GM21447 (cell line): ENCODE data around the gene RAI1.

Experiments used
- ATAC-seq: cut with Tn5 transposase; IDR thresholded peaks from one replicate; pipeline ENCODE4 v1.9.1; 2021; ENCODE audit not compliant: unreplicated experiment

The RAI1 gene

GRCh38 chr17:17745476-17746455 is 64.5 kb downstream of the RAI1 start:
- no peak for ATAC-seq

- ATAC-seq: no peak
These were observed 66.9 kb downstream of the RAI1 start for GRCh38 chr17:17748179-17748578.

DNA sequence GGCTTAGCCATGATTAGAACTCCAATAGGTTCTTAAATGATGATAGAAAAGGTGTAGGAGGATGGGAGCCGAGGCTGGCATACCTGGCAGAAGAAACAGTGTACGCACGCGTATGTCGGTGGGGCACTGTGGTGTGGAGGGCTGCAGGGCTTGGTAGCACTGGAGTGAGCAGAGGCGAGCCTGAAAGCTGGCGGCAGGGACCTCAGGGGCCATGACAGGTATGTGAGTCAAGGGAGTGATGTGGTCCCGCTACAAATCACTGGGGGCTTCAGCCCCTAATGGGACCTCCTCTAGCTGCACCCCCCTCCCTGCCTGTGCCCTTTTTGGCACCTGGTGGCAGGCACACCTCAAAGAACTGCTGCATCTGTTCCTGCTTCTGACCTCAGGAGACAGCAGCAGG is 67.3 kb downstream of the RAI1 start:
- no peak for ATAC-seq

DNA sequence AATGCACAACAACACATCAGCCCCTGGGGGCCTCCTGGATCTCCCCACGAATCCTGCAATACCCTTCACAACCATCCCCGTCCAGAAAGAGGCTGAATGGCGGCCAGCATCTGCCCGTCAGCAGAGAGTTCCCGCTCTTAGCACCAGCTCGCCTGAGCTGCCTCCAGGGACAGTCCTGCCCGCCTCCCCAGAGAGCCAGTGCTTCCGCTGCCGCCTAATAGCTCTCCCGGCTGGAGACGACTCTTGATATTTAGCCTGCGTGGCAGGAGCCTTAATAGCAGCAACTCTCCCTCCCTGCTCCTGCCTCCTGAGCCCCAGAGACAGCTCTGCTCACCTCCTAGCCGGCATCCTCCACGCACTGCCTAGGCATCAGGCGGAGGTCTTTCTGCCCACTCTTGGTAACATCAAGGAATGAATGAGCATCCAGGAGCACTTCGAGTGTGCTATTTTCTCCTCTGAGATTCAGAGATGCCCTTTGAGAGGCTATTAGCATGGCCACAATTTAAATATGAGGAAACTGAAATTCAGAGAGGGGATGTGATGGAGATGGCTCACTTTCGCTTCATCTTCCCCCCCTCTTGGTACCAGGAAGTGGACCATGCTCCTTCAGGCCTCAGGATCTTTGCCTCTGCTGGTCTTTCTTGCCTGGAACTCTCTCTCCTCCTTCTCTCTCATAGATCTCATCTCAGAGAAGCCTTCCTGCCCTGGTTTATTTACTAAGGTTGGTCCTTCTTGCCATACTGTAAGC is 67.9 kb downstream of the RAI1 start:
- ATAC-seq: no peak

- ATAC-seq: no peak
These were observed 68.7 kb downstream of the RAI1 start for GRCh38 chr17:17749921-17750320.

DNA sequence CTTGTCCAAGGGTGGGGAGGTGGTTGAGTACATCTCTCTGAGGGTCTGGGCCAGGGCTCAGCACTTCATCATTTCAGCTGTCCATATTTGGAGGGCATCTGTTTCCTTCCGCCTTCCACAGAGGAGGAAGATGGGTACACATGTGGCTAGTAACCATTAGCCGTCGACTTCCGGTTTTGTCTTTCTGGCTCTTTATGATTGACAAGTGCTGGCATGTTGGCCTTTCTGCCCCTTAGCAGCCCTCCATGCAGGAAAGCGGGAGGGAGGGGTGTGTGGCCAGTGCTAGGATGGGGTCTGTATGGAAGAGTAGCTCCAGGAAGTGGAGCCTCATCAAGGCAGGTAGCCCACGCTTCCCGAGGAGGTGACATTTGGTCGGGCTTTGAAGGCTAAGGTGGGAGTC is 69.6 kb downstream of the RAI1 start:
- ATAC-seq: no peak

GRCh38 chr17:17751489-17752088 is 70.3 kb downstream of the RAI1 start:
- ATAC-seq: peak; percentile 1

- ATAC-seq: peak; percentile 78
These were observed 71.0 kb downstream of the RAI1 start for GRCh38 chr17:17752089-17752820.

GRCh38 chr17:17752821-17753321 is 71.6 kb downstream of the RAI1 start:
- no peak for ATAC-seq

GRCh38 chr17:17754719-17755686 is 73.7 kb downstream of the RAI1 start:
- ATAC-seq: no peak

- no peak for ATAC-seq
These were observed 74.5 kb downstream of the RAI1 start for GRCh38 chr17:17755715-17756114.

DNA sequence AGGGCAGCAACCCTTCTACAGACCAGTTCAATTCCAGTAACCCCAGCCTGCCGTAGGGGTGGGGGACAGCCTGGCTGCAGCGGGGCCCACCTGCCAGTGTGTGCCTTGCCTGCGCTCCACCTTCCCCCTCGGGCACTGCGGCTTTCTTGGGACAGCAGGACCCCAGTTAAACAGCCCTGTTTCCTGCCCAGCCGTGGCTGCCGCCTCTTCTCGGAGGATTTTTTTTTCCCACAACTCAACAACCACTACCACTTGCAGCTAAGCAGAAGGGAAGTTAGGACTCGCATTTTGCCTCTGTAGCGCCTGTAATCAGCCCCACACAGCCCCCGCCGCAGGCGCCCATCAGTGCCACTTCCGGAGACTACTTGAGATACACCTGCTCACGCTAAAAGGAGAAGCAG is 76.1 kb downstream of the RAI1 start:
- no peak for ATAC-seq

GRCh38 chr17:17757956-17758845 is 76.9 kb downstream of the RAI1 start:
- no peak for ATAC-seq

DNA sequence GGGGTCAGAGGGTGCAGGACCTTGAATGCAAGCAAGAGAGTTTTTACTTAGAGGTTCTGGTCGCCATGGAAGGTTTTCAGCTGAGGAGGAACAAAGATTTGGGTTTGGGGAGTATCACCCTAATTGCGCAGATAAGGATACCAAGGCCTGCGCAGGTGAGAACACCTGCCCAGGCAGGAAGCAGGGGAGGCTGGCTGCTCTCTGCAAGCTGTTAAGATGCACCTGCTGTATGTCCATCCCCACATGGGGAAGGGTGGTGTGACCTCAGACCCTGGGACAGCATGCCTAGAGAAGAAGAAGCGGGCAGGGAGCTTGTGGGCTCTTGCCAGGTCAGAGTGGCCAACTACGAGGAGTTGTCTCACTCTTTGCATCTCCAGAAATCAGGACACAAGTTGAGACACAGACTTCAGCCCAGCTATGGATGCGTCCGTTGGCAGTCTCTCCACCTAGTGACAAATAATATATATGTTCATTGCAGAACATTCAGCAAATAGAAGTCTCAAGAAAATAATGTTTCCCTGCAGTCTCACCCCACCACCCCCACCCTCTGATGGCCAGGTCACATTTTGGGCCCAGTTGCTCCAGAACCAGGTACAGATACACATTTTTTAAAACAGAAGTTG is 77.8 kb downstream of the RAI1 start:
- no peak for ATAC-seq

GRCh38 chr17:17760350-17760749 is 79.1 kb downstream of the RAI1 start:
- no peak for ATAC-seq

GRCh38 chr17:17760872-17761550 is 79.8 kb downstream of the RAI1 start:
- no peak for ATAC-seq

DNA sequence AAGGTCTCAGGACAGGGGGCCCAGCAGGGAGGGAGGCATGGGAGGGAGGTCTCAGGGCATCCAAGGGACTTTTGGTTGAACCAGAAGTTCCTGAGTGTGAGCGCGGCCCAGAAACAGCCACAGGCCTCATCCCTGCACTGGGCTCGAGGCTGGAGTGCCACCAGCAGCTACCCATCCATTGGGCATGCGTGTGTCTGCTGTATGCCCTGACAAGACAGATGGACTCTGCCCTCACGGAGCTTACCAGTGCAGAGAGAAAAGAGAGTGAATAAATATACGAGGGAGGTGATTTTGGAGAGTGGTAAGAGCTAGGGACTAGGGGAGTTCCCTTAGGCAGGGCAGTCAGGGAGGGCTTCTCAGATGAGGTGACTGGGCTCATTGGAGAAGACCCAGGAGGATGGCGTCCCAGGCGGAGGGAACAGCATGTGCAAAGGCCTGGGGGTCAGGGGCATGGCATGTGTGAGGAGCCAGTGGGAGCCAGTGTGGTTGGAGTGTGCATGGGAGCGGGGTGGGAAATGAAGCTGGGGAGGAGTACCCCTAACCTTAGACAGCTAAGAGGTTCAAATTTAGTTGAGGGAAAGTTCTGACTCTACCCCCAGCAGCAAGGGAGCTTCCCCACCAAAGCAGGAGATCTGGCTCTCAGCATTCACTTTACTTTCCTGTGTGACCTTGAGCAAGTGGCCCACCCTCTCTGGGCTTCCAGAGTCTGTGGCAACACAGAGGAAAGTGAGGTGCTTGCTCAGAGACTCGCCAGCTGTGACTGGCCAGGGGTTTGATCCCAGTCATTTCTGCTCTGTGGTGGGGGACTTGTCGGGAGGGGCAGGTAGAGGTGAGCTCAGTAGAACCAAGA is 80.9 kb downstream of the RAI1 start:
- no peak for ATAC-seq
